B cell (primary cell): ENCODE results near the gene SERPINF2. TPM values are rescaled to one million over a fixed set of nuclear protein-coding genes. Genes with fewer than 3 reads are reported as not detected.

Experiments used
- ATAC-seq: fragments of 200-7000 bp; cut with Tn5 transposase; one replicate; pipeline ENCODE4 v1.10.0; 2021; ENCODE audit warnings: low read depth, mild to moderate bottlenecking, moderate number of reproducible peaks, moderate library complexity
- CTCF ChIA-PET: fragments of 350-600 bp; sonication (Branson Sonifier 250); formaldehyde crosslinking; loops from one replicate; lab custom pipeline; 2021; ENCODE audit warnings: antibody characterized with exemption, inconsistent platforms; lab: Charles Lee
- POLR2A ChIA-PET: fragments of 350-600 bp; sonication (Branson Sonifier 250); formaldehyde crosslinking; loops from one replicate; lab custom pipeline; 2021; ENCODE audit warnings: antibody characterized with exemption; lab: Charles Lee
- DNase-seq: peaks from one replicate; pipeline ENCODE4 v3.0.0; 2013
- H2AFZ ChIP-seq: 2 replicates; pipeline ENCODE4 v1.6.1; 2012; ENCODE audit warnings: mild to moderate bottlenecking, low read depth, low read length; ENCODE audit not compliant: insufficient read depth, poor library complexity, severe bottlenecking
- H3K27ac ChIP-seq, 2 donors: 1 replicate in 1 of 2; 2 replicates in 1 of 2; pipeline ENCODE4 v1.5.1; 2012 to 2013; ENCODE audit warnings: low read length in 2 of 2, mild to moderate bottlenecking in 2 of 2, moderate library complexity in 1 of 2
- H3K27me3 ChIP-seq, 4 experiments: fragments of 200-600 bp in 1 of 4; sonication (generic) in 1 of 4; replicated peaks in 1 of 4; 1 replicate in 2 of 4; 2 replicates in 2 of 4; pipeline versions ENCODE4 v1.6.1 to v1.7.0; 2013 to 2016; ENCODE audit warnings: low read length in 3 of 4, mild to moderate bottlenecking in 2 of 4, mixed read lengths in 1 of 4, moderate library complexity in 1 of 4; ENCODE audit not compliant: insufficient read depth in 4 of 4, control insufficient read depth in 3 of 4; ENCODE audit errors: control extremely low read depth in 1 of 4
- H3K36me3 ChIP-seq, 2 experiments: replicated peaks in 1 of 2; 1 replicate in 1 of 2; 2 replicates in 1 of 2; pipeline versions ENCODE4 v1.6.1 to v1.7.1; 2013; ENCODE audit warnings: low read length in 1 of 2; ENCODE audit not compliant: insufficient read depth in 2 of 2, control insufficient read depth in 1 of 2; ENCODE audit errors: control extremely low read depth in 1 of 2, extremely low read depth in 1 of 2
- H3K4me1 ChIP-seq, 2 donors: fragments of 200-600 bp in 1 of 2; sonication (generic) in 1 of 2; 1 replicate in 1 of 2; 2 replicates in 1 of 2; pipeline versions ENCODE4 v1.5.1 to v1.6.1; 2013 to 2017; ENCODE audit warnings: low read length in 2 of 2; ENCODE audit not compliant: control insufficient read depth in 2 of 2, insufficient read depth in 2 of 2
- H3K4me2 ChIP-seq: replicated peaks from 2 replicates; pipeline ENCODE3; 2012; ENCODE audit warnings: mild to moderate bottlenecking, low read depth, low read length; ENCODE audit not compliant: poor library complexity, severe bottlenecking
- H3K4me3 ChIP-seq, 5 experiments: fragments of 200-600 bp in 1 of 5; sonication (generic) in 1 of 5; 1 replicate in 3 of 5; 2 replicates in 2 of 5; pipeline versions ENCODE4 v1.5.1 to v1.7.0; 2011 to 2016; ENCODE audit warnings: low read length in 4 of 5, mild to moderate bottlenecking in 4 of 5, low read depth in 2 of 5, control low read depth in 1 of 5, moderate library complexity in 1 of 5; ENCODE audit not compliant: insufficient read depth in 1 of 5; ENCODE audit errors: control extremely low read depth in 1 of 5, extremely low read depth in 1 of 5
- H3K79me2 ChIP-seq: fragments of 200-600 bp; sonication (generic); one replicate; pipeline ENCODE4 v1.6.0; 2016; ENCODE audit warnings: low read length; ENCODE audit not compliant: control insufficient read depth, insufficient read depth
- H3K9ac ChIP-seq: fragments of 200-600 bp; sonication (generic); 2 replicates; pipeline ENCODE4 v1.6.1; 2017; ENCODE audit warnings: mild to moderate bottlenecking, low read length, moderate library complexity
- H3K9me3 ChIP-seq, 3 donors: one replicate each; pipeline versions ENCODE4 v1.6.1 to v1.7.1; 2013; ENCODE audit warnings: low read length in 2 of 3; ENCODE audit not compliant: control insufficient read depth in 2 of 3, insufficient read depth in 1 of 3; ENCODE audit errors: control extremely low read depth in 1 of 3
- H4K20me1 ChIP-seq: 2 replicates; pipeline ENCODE4 v1.6.0; 2012; ENCODE audit warnings: mild to moderate bottlenecking, low read length; ENCODE audit not compliant: insufficient read depth, control insufficient read depth, poor library complexity, severe bottlenecking
- H3K27ac Mint-ChIP-seq: one replicate; pipeline ENCODE4 v1.8.0; 2021; ENCODE audit warnings: mixed read lengths
- H3K27me3 Mint-ChIP-seq: one replicate; pipeline ENCODE4 v1.8.0; 2021; ENCODE audit warnings: mixed read lengths
- H3K4me1 Mint-ChIP-seq: one replicate; pipeline ENCODE4 v1.8.0; 2021; ENCODE audit warnings: mixed read lengths
- H3K4me3 Mint-ChIP-seq: one replicate; pipeline ENCODE4 v1.8.0; 2021; ENCODE audit warnings: mixed read lengths
- H3K9me3 Mint-ChIP-seq: one replicate; pipeline ENCODE4 v1.8.0; 2022; ENCODE audit warnings: mixed read lengths; ENCODE audit not compliant: insufficient read depth
- CTCF ChIP-seq: fragments of 200-600 bp; IDR thresholded peaks from one replicate; pipeline ENCODE4 v1.8.0; 2022; ENCODE audit warnings: antibody characterized with exemption, mild to moderate bottlenecking
- EZH2 ChIP-seq: IDR thresholded peaks from 2 replicates; pipeline ENCODE4 v1.6.1; 2012; ENCODE audit warnings: borderline replicate concordance, low read depth, mild to moderate bottlenecking, moderate library complexity, low read length; ENCODE audit not compliant: insufficient read depth, poor library complexity, severe bottlenecking
- WGBS: methylation state at CpG from one replicate; pipeline ENCODE4 v1.1.5; 2013; ENCODE audit warnings: missing lambda C conversion rate; ENCODE audit not compliant: insufficient coverage; 5-methylcytosine and 5-hydroxymethylcytosine counted together
- intact Hi-C: fragments of 100-400 bp; cut with micrococcal nuclease; formaldehyde crosslinking; loops from one replicate; pipeline ENCODE4 v1.10.0; 2022
- polyA plus RNA-seq: library from polyadenylated mRNA; depleted of rRNA; stranded (reverse); fragments of >200 nt; gene quantifications from 2 replicates; pipeline ENCODE4 v1.2.3, GENCODE V29; 2012
- total RNA-seq, 2 donors: library from RNA; stranded (reverse); fragments of 120-200 nt in 1 of 2; gene quantifications; 1 replicate in 1 of 2; 2 replicates in 1 of 2; pipeline versions ENCODE4 v1.2.3 to v1.2.4, GENCODE V29; 2013 to 2022

Gene SERPINF2
- total and polyA plus RNA-seq, 2 donors (not counting 1 experiment from before 2014, with no cell fraction given) = 0.97 to 3.9 TPM

DNA sequence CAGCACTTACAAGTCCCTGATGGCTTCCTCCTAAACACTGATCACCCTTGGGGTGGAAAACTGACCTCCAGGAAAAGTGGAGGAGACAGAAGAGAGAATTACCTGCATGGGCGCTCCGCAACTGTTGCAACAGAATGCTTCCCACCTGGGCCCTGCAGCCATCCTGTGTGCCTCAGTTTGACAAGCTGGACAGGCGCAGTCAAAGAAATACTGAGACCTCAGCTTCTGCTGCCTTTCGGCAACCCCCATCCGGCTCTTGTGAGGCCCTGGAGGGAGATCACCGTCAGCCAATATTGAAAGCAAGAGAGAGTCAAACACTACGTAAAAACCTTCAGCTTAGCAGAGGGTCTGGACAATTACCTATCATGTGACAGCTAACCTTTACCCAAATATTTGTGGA, 44.0 kb downstream of the SERPINF2 start:
- H3K9ac ChIP-seq = no peak overlapping the region
- ChIA-PET CTCF (interaction anchor here (0.6 to 8.3 kb wide), 6 partner anchors 14 to 118 kb away, joined by 3 to 397 read pairs (median 4); partner anchors contain the start of gene WDR81), POLR2A (no interaction called here)
- H3K27me3 ChIP-seq = no peaks in the 10 kb centered on the region
- Mint-ChIP-seq H3K9me3 (no peaks in the 10 kb centered on the region), H3K27ac (no peak overlapping the region), H3K4me1 (peaks cover 28% of the 10 kb centered on the region), H3K27me3 (no peaks in the 10 kb centered on the region), H3K4me3 (no peak overlapping the region)
- ATAC-seq (no peak), DNase-seq (no peak)
- H3K4me1 ChIP-seq = peaks cover 26 to 28% of the 10 kb centered on the region in 2 donors
- WGBS = over 99% methylated on average over 7 of the region's 7 CpGs
- H3K4me2 ChIP-seq = no peak overlapping the region
- H2AFZ ChIP-seq = no peak overlapping the region
- H3K9me3 ChIP-seq = no peaks in the 10 kb centered on the region
- intact Hi-C loops = no loop called here
- peaks cover 7 to 25% of the 10 kb centered on the region in 2 experiments for H3K36me3 ChIP-seq
- TF ChIP-seq EZH2 (no peak), CTCF (no peak)
- H4K20me1 ChIP-seq = no peaks in the 10 kb centered on the region
- no peaks in the 10 kb centered on the region for H3K79me2 ChIP-seq
- no peak overlapping the region for H3K4me3 ChIP-seq
- H3K27ac ChIP-seq = no peak overlapping the region

DNA sequence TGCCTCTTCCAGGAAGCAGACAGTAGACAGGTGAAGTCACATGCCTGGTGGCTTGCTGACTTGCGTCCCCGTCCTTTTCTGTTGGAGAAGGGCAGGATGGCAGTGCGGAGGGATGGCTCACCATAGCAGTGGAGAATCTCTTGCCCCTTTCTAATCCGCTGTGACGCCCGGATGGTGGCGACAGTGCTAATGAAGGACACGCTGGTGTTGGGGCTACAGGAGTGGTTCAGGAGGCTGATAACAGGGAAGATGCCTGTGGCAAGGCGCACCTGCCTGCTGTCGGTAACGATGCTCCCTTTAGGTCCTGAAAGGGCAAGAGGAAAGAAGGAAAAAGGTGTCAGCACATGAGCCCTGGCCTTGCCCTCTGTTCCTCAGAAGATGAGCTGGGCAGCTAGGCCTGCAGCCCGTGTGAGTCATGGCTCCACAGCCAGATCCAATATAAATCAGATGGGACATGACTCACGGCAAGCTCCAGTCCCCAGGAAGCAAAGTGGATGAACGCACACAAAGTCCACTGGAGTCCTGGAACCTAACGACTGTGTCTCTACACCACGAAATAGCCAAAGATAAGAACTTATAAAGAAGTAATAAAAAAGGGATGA, 44.7 kb downstream of the SERPINF2 start:
- no peak for TF ChIP-seq CTCF
- TF ChIP-seq EZH2 = no peak
- Mint-ChIP-seq H3K27me3 (no peaks in the 10 kb centered on the region), H3K4me1 (peaks cover 21% of the 10 kb centered on the region), H3K27ac (no peak overlapping the region), H3K4me3 (no peak overlapping the region), H3K9me3 (no peaks in the 10 kb centered on the region)
- peaks cover 19 to 21% of the 10 kb centered on the region in 2 donors for H3K4me1 ChIP-seq
- H3K9me3 ChIP-seq = no peaks in the 10 kb centered on the region
- H3K79me2 ChIP-seq = no peaks in the 10 kb centered on the region
- CTCF ChIA-PET = interaction anchor here (1.0 to 8.3 kb wide), 6 partner anchors 14 to 118 kb away, joined by 3 to 397 read pairs (median 4); partner anchors contain the start of gene WDR81
- no peak for ATAC-seq
- intact Hi-C loops = no loop called here
- H3K27ac ChIP-seq = no peak overlapping the region
- H3K9ac ChIP-seq = no peak overlapping the region
- WGBS = 89% methylated on average over 12 of the region's 16 CpGs
- POLR2A ChIA-PET = no interaction called here
- H3K36me3 ChIP-seq = peaks cover 7 to 23% of the 10 kb centered on the region in 2 experiments
- no peak overlapping the region for H3K4me2 ChIP-seq
- H4K20me1 ChIP-seq = no peaks in the 10 kb centered on the region
- H3K4me3 ChIP-seq = no peak overlapping the region
- H2AFZ ChIP-seq = no peak overlapping the region
- no peak for DNase-seq
- no peaks in the 10 kb centered on the region for H3K27me3 ChIP-seq
